Measurements from ENCODE around the gene NLRC5.
A peak's percentile ranks its signal among the peaks of the same experiment; 100 is the strongest.

Gene NLRC5

GRCh38 chr16:56950455-56950854 is 38.9 kb upstream of the NLRC5 start:
- H3K4me3 ChIP-seq (ENCODE audit: low read depth, low read length) = no peak overlapping the region
- no peak for DNase-seq (ENCODE audit: low read depth)
- TF ChIP-seq CTCF (conservative IDR thresholded peaks at IDR 0.05; ENCODE audit: low read depth, low read length) = no peak

- peak; percentile 74 for DNase-seq (ENCODE audit: low read depth)
- TF ChIP-seq CTCF (conservative IDR thresholded peaks at IDR 0.05; ENCODE audit: low read depth, low read length) = peak; percentile 86
- no peak overlapping the region for H3K4me3 ChIP-seq (ENCODE audit: low read depth, low read length)
Measured at GRCh38 chr16:56950881-56951771, 38.2 kb upstream of the NLRC5 start.

DNA sequence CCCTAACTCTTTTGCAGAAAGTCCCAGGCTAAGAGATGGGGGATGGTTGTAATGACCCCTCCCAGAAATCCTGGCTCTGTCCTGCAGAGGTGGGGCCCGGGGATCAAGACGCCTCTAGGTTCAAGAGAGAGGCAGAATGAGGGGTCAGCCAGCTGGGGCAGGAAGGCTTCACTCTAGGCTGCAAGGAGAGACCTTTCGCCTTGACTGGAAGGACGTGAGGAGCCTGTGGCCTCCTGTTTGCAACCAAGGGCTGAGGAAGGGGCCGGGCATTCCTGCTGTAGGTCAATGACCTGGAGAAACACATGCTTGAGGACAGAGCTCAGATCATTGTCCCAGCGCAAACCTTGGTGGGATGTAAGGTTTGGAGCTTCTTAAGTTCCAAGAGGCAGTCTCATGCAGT is 36.4 kb upstream of the NLRC5 start:
- TF ChIP-seq CTCF (conservative IDR thresholded peaks at IDR 0.05; ENCODE audit: low read depth, low read length) = no peak
- H3K4me3 ChIP-seq (ENCODE audit: low read depth, low read length) = no peak overlapping the region
- no peak for DNase-seq (ENCODE audit: low read depth)

DNA sequence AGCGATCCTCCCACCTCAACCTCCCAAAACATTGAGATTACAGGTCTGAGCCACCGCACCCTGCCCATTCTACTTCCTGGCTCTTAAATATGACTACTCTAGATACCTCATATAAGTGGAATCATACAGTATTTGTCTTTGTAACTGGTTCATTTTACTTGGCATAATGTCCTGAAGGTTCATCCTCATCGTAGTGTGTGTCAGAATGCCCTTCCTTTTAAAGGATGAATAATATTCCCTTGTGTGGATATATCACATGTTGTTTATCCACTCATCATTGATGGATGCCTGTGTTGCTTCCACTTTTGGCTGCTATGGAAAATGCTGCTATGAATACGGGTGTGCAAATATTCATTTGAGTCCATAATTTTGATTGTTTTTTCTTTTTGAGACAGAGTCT is 33.3 kb upstream of the NLRC5 start:
- TF ChIP-seq CTCF (conservative IDR thresholded peaks at IDR 0.05; ENCODE audit: low read depth, low read length) = no peak
- DNase-seq (ENCODE audit: low read depth) = no peak
- H3K4me3 ChIP-seq (ENCODE audit: low read depth, low read length) = no peak overlapping the region

GRCh38 chr16:56956756-56957155 is 32.6 kb upstream of the NLRC5 start:
- TF ChIP-seq CTCF (conservative IDR thresholded peaks at IDR 0.05; ENCODE audit: low read depth, low read length) = peak; percentile 37
- H3K4me3 ChIP-seq (ENCODE audit: low read depth, low read length) = no peak overlapping the region
- DNase-seq (ENCODE audit: low read depth) = no peak

- TF ChIP-seq CTCF (conservative IDR thresholded peaks at IDR 0.05; ENCODE audit: low read depth, low read length) = no peak
- DNase-seq (ENCODE audit: low read depth) = peak; percentile 46
- H3K4me3 ChIP-seq (ENCODE audit: low read depth, low read length) = no peak overlapping the region
Measured at GRCh38 chr16:56960681-56961281, 28.6 kb upstream of the NLRC5 start.

All from choroid plexus epithelial cell (primary cell).